Upper lobe of left lung (tissue), 6 donors: Measurements from ENCODE around the gene CNTRL. TPM values are rescaled to one million over a fixed set of nuclear protein-coding genes. Genes with fewer than 3 reads are reported as not detected.

ENCODE experiments used
- ATAC-seq, 2 donors: fragments of 200-7000 bp; cut with Tn5 transposase; one replicate each; pipeline ENCODE4 v1.9.1; 2022; ENCODE audit warnings: mild to moderate bottlenecking in 2 of 2, moderate library complexity in 2 of 2; ENCODE audit not compliant: low FRiP score in 2 of 2
- DNase-seq, 2 donors: peaks; one replicate each; pipeline ENCODE4 v3.0.0-alpha.2; 2019 to 2020
- H3K27ac ChIP-seq, 4 donors: fragments of 200-600 bp; sonication (generic); one replicate each; pipeline ENCODE4 v1.5.1; 2016 to 2019
- H3K27me3 ChIP-seq, 4 donors: fragments of 200-600 bp; sonication (generic); one replicate each; pipeline ENCODE4 v1.5.1; 2017 to 2019
- H3K36me3 ChIP-seq, 4 donors: fragments of 200-600 bp; sonication (generic); one replicate each; pipeline ENCODE4 v1.5.1; 2016 to 2019
- H3K4me1 ChIP-seq, 4 donors: fragments of 200-600 bp; sonication (generic); one replicate each; pipeline ENCODE4 v1.5.1; 2018 to 2019
- H3K4me3 ChIP-seq, 4 donors: fragments of 200-600 bp; sonication (generic); one replicate each; pipeline ENCODE4 v1.5.1; 2017 to 2019; ENCODE audit warnings: mild to moderate bottlenecking in 2 of 4, moderate library complexity in 1 of 4
- H3K9me3 ChIP-seq, 4 donors: fragments of 200-600 bp; sonication (generic); one replicate each; pipeline ENCODE4 v1.5.1; 2018 to 2019
- EP300 ChIP-seq, 4 donors: sonication (generic); formaldehyde crosslinking; IDR thresholded peaks; one replicate each; pipeline ENCODE4 v1.5.1; 2017; ENCODE audit warnings: antibody characterized with exemption in 4 of 4, control low read depth in 2 of 4
- POLR2A ChIP-seq, 4 donors: fragments of 450-650 bp; IDR thresholded peaks; one replicate each; pipeline ENCODE4 v1.5.1; 2016 to 2017; ENCODE audit warnings: antibody characterized with exemption in 4 of 4, mild to moderate bottlenecking in 2 of 4
- POLR2AphosphoS5 ChIP-seq, 2 donors: sonication (generic); formaldehyde crosslinking; IDR thresholded peaks; one replicate each; pipeline ENCODE4 v1.5.1; 2017; ENCODE audit warnings: antibody characterized with exemption in 2 of 2
- WGBS, 2 donors: methylation state at CpG; one replicate each; pipeline ENCODE4 v1.1.5; 2017 to 2018; 5-methylcytosine and 5-hydroxymethylcytosine counted together
- total RNA-seq, 6 donors: library from RNA; depleted of rRNA in 4 of 6; stranded (reverse); fragments of >200 nt in 4 of 6; gene quantifications; one replicate each; pipeline versions ENCODE4 v1.1.0 to v1.2.1, GENCODE V29; 2016 to 2021
- TF ChIP-seq, protein P1 (sequence below), 6 experiments: fragments of 450-650 bp in 4 of 6; fragments of 200-600 bp in 2 of 6; sonication (generic) in 2 of 6; IDR thresholded peaks; one replicate each; pipeline ENCODE4 v1.5.1; 2016 to 2019; ENCODE audit warnings: antibody characterized with exemption in 6 of 6
- donor health status: DM: no; HTN: no; CAD: no; lungs with moderate emphysema.
- donor health status: DM: no; HTN: yes; CAD: no; lungs with severe emphysema.

CNTRL gene
- total RNA-seq, 6 donors from 2014 or later = 16.1 to 52.4 (median 20.4) TPM

- no peak for TF ChIP-seq EP300 (IDR thresholded peaks at IDR 0.05)
- TF ChIP-seq, protein P1, sequence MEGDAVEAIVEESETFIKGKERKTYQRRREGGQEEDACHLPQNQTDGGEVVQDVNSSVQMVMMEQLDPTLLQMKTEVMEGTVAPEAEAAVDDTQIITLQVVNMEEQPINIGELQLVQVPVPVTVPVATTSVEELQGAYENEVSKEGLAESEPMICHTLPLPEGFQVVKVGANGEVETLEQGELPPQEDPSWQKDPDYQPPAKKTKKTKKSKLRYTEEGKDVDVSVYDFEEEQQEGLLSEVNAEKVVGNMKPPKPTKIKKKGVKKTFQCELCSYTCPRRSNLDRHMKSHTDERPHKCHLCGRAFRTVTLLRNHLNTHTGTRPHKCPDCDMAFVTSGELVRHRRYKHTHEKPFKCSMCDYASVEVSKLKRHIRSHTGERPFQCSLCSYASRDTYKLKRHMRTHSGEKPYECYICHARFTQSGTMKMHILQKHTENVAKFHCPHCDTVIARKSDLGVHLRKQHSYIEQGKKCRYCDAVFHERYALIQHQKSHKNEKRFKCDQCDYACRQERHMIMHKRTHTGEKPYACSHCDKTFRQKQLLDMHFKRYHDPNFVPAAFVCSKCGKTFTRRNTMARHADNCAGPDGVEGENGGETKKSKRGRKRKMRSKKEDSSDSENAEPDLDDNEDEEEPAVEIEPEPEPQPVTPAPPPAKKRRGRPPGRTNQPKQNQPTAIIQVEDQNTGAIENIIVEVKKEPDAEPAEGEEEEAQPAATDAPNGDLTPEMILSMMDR (IDR thresholded peaks at IDR 0.05) = no peak
- TF ChIP-seq POLR2A (IDR thresholded peaks at IDR 0.05) = no peak
- TF ChIP-seq POLR2AphosphoS5 (IDR thresholded peaks at IDR 0.05) = no peak
- H3K27ac ChIP-seq = no peak overlapping the region
- DNase-seq (no peak), ATAC-seq (no peak)
- peak overlapping the region in 2 of 4 donors; percentile 12 to 21 for H3K4me3 ChIP-seq
- peaks cover 0 to 4% (median 0%) of the 10 kb centered on the region in 4 donors for H3K4me1 ChIP-seq
- H3K36me3 ChIP-seq = no peaks in the 10 kb centered on the region
- no peaks in the 10 kb centered on the region for H3K9me3 ChIP-seq
- H3K27me3 ChIP-seq = no peaks in the 10 kb centered on the region
Measured at GRCh38 chr9:121048618-121049017, 26.1 kb upstream of the CNTRL start.

- no peaks in the 10 kb centered on the region for H3K27me3 ChIP-seq
- ATAC-seq (no peak), DNase-seq (no peak)
- TF ChIP-seq, protein P1 (IDR thresholded peaks at IDR 0.05) = no peak
- no peak for TF ChIP-seq POLR2A (IDR thresholded peaks at IDR 0.05)
- TF ChIP-seq POLR2AphosphoS5 (IDR thresholded peaks at IDR 0.05) = no peak
- TF ChIP-seq EP300 (IDR thresholded peaks at IDR 0.05) = no peak
- peaks cover 0 to 4% (median 0%) of the 10 kb centered on the region in 4 donors for H3K4me1 ChIP-seq
- 70 to 81% methylated on average over 6 of the region's 6 CpGs for WGBS, 2 donors
- H3K36me3 ChIP-seq = no peaks in the 10 kb centered on the region
- peak within 1 kb of the TSS in 2 of 4 donors; percentile 12 to 21 for H3K4me3 ChIP-seq
- H3K27ac ChIP-seq = no peak within 1 kb of the TSS
- H3K9me3 ChIP-seq = no peaks in the 10 kb centered on the region
Measured at GRCh38 chr9:121050128-121050988, 24.4 kb upstream of the CNTRL start, which contains the start of gene C5. Gene C5, minus strand, starts transcription at chr9:121050275. Its CDS starts 29 bp downstream, at chr9:121050246.

GRCh38 chr9:121053544-121053943, 21.2 kb upstream of the CNTRL start:
- ATAC-seq = no peak
- no peak overlapping the region for H3K27ac ChIP-seq
- no peaks in the 10 kb centered on the region for H3K27me3 ChIP-seq
- WGBS, 2 donors = 66 to 67% methylated on average over 4 of the region's 4 CpGs
- no peak for DNase-seq
- no peaks in the 10 kb centered on the region for H3K36me3 ChIP-seq
- TF ChIP-seq EP300 (IDR thresholded peaks at IDR 0.05) (no peak), POLR2A (IDR thresholded peaks at IDR 0.05) (no peak), POLR2AphosphoS5 (IDR thresholded peaks at IDR 0.05) (no peak)
- TF ChIP-seq, protein P1 (IDR thresholded peaks at IDR 0.05) = no peak
- H3K4me3 ChIP-seq = no peak overlapping the region
- no peaks in the 10 kb centered on the region for H3K4me1 ChIP-seq
- H3K9me3 ChIP-seq = no peaks in the 10 kb centered on the region

DNA sequence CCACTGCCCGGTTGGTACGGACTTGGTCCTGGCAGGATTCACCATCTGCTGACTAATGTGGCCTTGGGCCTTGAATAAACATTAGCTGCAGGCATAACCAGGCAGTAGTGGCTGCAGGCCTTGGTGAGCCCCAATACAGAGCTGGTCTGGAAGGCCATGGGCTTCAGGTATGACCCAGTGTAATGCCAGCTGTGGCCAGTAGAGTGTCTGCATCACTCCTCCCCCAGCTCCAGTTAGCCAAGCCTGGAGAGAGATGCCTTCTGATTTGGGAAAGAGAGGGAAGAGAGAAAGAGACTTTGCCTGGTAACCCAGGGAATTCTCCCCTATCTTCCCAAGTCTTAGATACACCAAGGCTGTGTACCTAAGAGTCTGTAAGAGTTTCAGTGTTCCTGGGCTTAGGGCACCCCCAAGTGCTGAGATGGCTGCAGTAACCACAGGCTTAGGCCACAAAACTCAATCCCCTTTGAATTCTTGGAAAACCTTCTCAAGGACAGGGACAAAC, 19.1 kb upstream of the CNTRL start:
- ATAC-seq (no peak), DNase-seq (no peak)
- TF ChIP-seq, protein P1 (IDR thresholded peaks at IDR 0.05) = peak in 5 of 6 experiments; percentile 14 to 44 (median 29)
- TF ChIP-seq POLR2AphosphoS5 (IDR thresholded peaks at IDR 0.05) = no peak
- Histone ChIP-seq H3K4me3 (no peak overlapping the region), H3K36me3 (no peaks in the 10 kb centered on the region), H3K27ac (no peak overlapping the region), H3K4me1 (no peaks in the 10 kb centered on the region), H3K9me3 (no peaks in the 10 kb centered on the region), H3K27me3 (no peaks in the 10 kb centered on the region)
- 96% methylated on average over 2 of the region's 2 CpGs; no CpG with 5 or more reads in 1 of the 2 donors for WGBS, 2 donors
